Loucy (cell line): ENCODE results near the gene ABCB6.

ENCODE experiments used
- H2AFZ ChIP-seq: fragments of 200-600 bp; sonication (generic); 2 replicates; pipeline ENCODE4 v1.6.0; 2016; ENCODE audit warnings: antibody characterized with exemption, mild to moderate bottlenecking, low read length, moderate library complexity
- H3F3A ChIP-seq: fragments of 200-600 bp; 2 replicates; pipeline ENCODE4 v1.6.0; 2016; ENCODE audit warnings: antibody characterized with exemption, low read depth, mild to moderate bottlenecking
- H3K27me3 ChIP-seq: fragments of 200-600 bp; sonication (generic); 2 replicates; pipeline ENCODE4 v1.6.1; 2014; ENCODE audit warnings: low read length, mild to moderate bottlenecking; ENCODE audit not compliant: insufficient read depth, poor library complexity, severe bottlenecking
- H3K36me3 ChIP-seq: fragments of 200-600 bp; sonication (generic); 2 replicates; pipeline ENCODE4 v1.6.1; 2016; ENCODE audit warnings: low read length; ENCODE audit not compliant: insufficient read depth
- H3K4me1 ChIP-seq: fragments of 200-600 bp; sonication (generic); 2 replicates; pipeline ENCODE4 v1.5.1; 2014; ENCODE audit warnings: low read length, mild to moderate bottlenecking; ENCODE audit not compliant: insufficient read depth, poor library complexity, severe bottlenecking
- H3K4me2 ChIP-seq: fragments of 200-600 bp; sonication (generic); 2 replicates; pipeline ENCODE4 v1.6.0; 2014; ENCODE audit warnings: antibody characterized with exemption, low read length, low read depth, mild to moderate bottlenecking; ENCODE audit not compliant: poor library complexity, severe bottlenecking
- H3K4me3 ChIP-seq: fragments of 200-600 bp; sonication (generic); 2 replicates; pipeline ENCODE4 v1.5.1; 2014; ENCODE audit warnings: low read length, mild to moderate bottlenecking, mixed read lengths; ENCODE audit not compliant: poor library complexity, severe bottlenecking
- H3K79me2 ChIP-seq: fragments of 200-600 bp; sonication (generic); 2 replicates; pipeline ENCODE4 v1.6.1; 2014; ENCODE audit warnings: low read length; ENCODE audit not compliant: insufficient read depth
- H3K9ac ChIP-seq: fragments of 200-600 bp; sonication (generic); 2 replicates; pipeline ENCODE4 v1.6.0; 2014; ENCODE audit warnings: mild to moderate bottlenecking, low read depth, low read length, moderate library complexity; ENCODE audit not compliant: poor library complexity, severe bottlenecking
- H3K9me2 ChIP-seq: fragments of 200-600 bp; sonication (generic); replicated peaks from 2 replicates; pipeline ENCODE4 v1.6.1; 2016; ENCODE audit warnings: low read depth, low read length, mixed read lengths
- H3K9me3 ChIP-seq: fragments of 200-600 bp; sonication (generic); 2 replicates; pipeline ENCODE4 v1.6.1; 2014; ENCODE audit warnings: mild to moderate bottlenecking, antibody characterized with exemption, low read length, low read depth; ENCODE audit not compliant: insufficient read depth
- H4K20me1 ChIP-seq: fragments of 200-600 bp; sonication (generic); 2 replicates; pipeline ENCODE4 v1.6.0; 2014; ENCODE audit warnings: antibody characterized with exemption, low read length, mild to moderate bottlenecking; ENCODE audit not compliant: insufficient read depth, poor library complexity, severe bottlenecking
- EZH2phosphoT487 ChIP-seq: fragments of 200-600 bp; IDR thresholded peaks from 2 replicates; pipeline ENCODE4 v1.6.1; 2018; ENCODE audit warnings: antibody characterized with exemption, mild to moderate bottlenecking, moderate library complexity, borderline replicate concordance
- TF ChIP-seq, protein P1 (sequence below): fragments of 200-600 bp; sonication (generic); conservative IDR thresholded peaks from 2 replicates; pipeline ENCODE4 v1.5.1; 2014; ENCODE audit warnings: mild to moderate bottlenecking, antibody characterized with exemption, low read length

ABCB6 gene

DNA sequence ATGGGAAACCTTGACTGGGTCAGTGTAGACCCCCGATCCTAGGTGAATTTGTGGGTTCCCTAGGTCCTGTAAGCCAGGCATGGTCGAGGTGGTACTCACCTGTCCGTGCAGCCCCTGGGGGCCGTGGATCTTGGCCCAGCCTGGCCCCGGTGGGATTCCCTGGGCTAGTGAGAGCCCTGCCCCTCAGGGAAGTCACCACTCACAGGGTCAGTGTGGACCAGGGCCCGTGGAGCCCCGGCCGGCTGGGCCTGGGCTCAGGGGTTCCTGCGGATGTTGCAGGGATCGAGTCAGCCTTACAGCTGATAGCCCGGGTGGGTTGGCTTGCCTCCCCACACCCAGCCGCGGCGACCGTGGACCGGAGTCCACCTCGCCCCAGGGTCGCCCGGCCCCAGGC lies 10.2 kb upstream of the ABCB6 start:
- Histone ChIP-seq H3K9ac (peak overlapping the region; percentile 92), H3K4me3 (peak overlapping the region; percentile 89), H3K27me3 (no peaks in the 10 kb centered on the region), H3K36me3 (peaks cover 44% of the 10 kb centered on the region; the same call in 1 of the 2 replicates), H3K79me2 (peaks cover 64% of the 10 kb centered on the region), H2AFZ (peak overlapping the region; percentile 93; the same call in 1 of the 2 replicates), H3K9me2 (no peaks in the 10 kb centered on the region), H4K20me1 (peaks cover 18% of the 10 kb centered on the region), H3K4me2 (peak overlapping the region; percentile 88), H3F3A (no peaks in the 10 kb centered on the region), H3K4me1 (peaks cover 20% of the 10 kb centered on the region), H3K9me3 (no peaks in the 10 kb centered on the region)
- TF ChIP-seq, protein P1, sequence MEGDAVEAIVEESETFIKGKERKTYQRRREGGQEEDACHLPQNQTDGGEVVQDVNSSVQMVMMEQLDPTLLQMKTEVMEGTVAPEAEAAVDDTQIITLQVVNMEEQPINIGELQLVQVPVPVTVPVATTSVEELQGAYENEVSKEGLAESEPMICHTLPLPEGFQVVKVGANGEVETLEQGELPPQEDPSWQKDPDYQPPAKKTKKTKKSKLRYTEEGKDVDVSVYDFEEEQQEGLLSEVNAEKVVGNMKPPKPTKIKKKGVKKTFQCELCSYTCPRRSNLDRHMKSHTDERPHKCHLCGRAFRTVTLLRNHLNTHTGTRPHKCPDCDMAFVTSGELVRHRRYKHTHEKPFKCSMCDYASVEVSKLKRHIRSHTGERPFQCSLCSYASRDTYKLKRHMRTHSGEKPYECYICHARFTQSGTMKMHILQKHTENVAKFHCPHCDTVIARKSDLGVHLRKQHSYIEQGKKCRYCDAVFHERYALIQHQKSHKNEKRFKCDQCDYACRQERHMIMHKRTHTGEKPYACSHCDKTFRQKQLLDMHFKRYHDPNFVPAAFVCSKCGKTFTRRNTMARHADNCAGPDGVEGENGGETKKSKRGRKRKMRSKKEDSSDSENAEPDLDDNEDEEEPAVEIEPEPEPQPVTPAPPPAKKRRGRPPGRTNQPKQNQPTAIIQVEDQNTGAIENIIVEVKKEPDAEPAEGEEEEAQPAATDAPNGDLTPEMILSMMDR = no peak
- no peak for TF ChIP-seq EZH2phosphoT487

DNA sequence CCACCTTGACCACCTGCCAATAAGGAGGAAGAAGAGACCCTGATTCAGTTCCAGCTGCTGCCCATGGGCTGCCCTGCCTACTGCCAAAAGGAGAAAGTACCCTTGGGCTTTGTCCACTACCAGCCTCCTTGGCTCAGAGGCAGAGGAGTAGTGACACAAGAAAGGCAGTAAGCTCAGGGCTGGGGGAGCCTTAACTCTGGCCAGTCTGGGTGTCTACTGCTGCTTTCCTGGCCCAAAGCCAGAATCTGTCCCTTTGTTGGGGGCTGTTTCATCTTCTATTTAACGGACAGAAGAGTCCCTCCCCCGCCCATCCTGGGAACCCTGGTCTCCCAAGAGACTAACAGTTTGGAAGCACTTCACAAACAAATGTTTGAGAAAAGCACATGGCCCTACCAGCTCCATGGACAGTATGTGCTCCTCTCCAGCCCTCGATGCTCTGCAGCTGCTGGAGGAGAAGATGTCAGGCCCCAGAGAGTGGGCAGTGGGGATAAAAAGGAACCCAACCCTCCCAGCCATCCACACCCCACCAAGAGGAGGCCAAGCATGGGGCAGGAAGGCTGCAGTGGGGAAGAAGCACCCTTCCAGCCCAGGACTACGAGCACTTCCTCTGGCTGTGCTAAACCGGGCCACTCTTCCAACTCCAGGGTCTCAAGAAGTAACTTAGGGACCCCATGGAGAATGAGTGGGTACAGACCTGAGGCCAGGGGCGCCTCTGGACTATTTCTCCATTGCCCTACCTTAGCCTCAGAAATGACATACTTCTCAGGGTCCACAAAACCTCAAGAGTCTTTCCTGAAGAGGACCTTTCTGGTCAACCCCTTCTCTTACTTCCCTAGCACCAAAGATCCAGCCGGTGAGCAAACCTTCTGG lies 9.5 kb upstream of the ABCB6 start:
- H3F3A ChIP-seq = no peaks in the 10 kb centered on the region
- TF ChIP-seq, protein P1 = no peak
- no peak for TF ChIP-seq EZH2phosphoT487
- H3K36me3 ChIP-seq = peaks cover 44% of the 10 kb centered on the region; the same call in 1 of the 2 replicates
- H2AFZ ChIP-seq = peak overlapping the region; percentile 93; the same call in 1 of the 2 replicates
- H3K9me2 ChIP-seq = no peaks in the 10 kb centered on the region
- no peaks in the 10 kb centered on the region for H3K27me3 ChIP-seq
- H4K20me1 ChIP-seq = peaks cover 16% of the 10 kb centered on the region
- H3K4me1 ChIP-seq = peaks cover 20% of the 10 kb centered on the region
- peak overlapping the region; percentile 89 for H3K4me3 ChIP-seq
- no peaks in the 10 kb centered on the region for H3K9me3 ChIP-seq
- H3K79me2 ChIP-seq = peaks cover 57% of the 10 kb centered on the region
- peak overlapping the region; percentile 92 for H3K9ac ChIP-seq
- peak overlapping the region; percentile 88 for H3K4me2 ChIP-seq

DNA sequence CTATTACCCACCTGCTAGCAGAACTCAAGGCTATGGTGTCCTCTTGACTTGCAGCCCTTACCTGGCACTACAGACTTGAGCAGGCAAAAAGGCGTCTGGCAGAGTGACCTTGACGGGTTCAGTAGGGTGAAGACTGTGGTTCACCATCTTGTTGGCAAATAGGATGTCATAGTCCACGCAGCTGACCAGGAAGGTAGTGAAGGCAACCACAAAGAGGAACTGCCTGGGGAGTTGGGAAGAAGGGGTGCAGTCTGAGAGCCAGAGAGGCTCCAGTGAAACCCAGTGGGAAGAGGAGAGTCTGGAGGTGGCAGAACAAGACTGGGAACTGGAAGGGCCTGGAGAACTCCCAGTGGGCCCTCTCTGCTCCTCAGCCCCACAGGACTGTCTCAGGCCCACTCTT lies 6.6 kb upstream of the ABCB6 start:
- Histone ChIP-seq H3K4me3 (no peak overlapping the region), H2AFZ (no peak overlapping the region), H3F3A (no peaks in the 10 kb centered on the region), H3K9ac (no peak overlapping the region), H3K4me1 (peaks cover 10% of the 10 kb centered on the region), H4K20me1 (peaks cover 13% of the 10 kb centered on the region), H3K79me2 (peaks cover 28% of the 10 kb centered on the region), H3K9me2 (no peaks in the 10 kb centered on the region), H3K4me2 (no peak overlapping the region), H3K9me3 (no peaks in the 10 kb centered on the region), H3K36me3 (peaks cover 55% of the 10 kb centered on the region; the same call in 1 of the 2 replicates), H3K27me3 (no peaks in the 10 kb centered on the region)
- TF ChIP-seq, protein P1 = no peak
- no peak for TF ChIP-seq EZH2phosphoT487
